ENCODE measurements around the gene RETREG1. TPM values are rescaled to one million over a fixed set of nuclear protein-coding genes. Genes with fewer than 3 reads are reported as not detected.

RETREG1 gene
- polyA plus RNA-seq, 1 of the 3 experiments (the other 2 are of a cell fraction) = 0.43 TPM

- H3K27ac ChIP-seq (ENCODE audit: low read depth in 2 of 2, low read length in 1 of 2) = peak within 1 kb of the TSS; percentile 77 to 88
- H3K4me1 ChIP-seq (ENCODE audit: control insufficient read depth in 1 of 2, insufficient read depth in 2 of 2, low read depth in 1 of 2, low read length in 1 of 2) = peaks cover 14 to 25% of the 10 kb centered on the region in 2 experiments; a peak in 3 of 4 replicates
- H3K9ac ChIP-seq = peak within 1 kb of the TSS; percentile 87
- H4K20me1 ChIP-seq (ENCODE audit: insufficient read depth) = peaks cover 17% of the 10 kb centered on the region
- peak within 1 kb of the TSS; percentile 92 for H2AFZ ChIP-seq (ENCODE audit: low read depth)
- H3K9me2 ChIP-seq = no peaks in the 10 kb centered on the region
- DNase-seq = peak; percentile 90
- no peaks in the 10 kb centered on the region for H3K9me3 ChIP-seq
- peaks cover 92% of the 10 kb centered on the region for H3K79me2 ChIP-seq (ENCODE audit: insufficient read depth)
- ChIA-PET POLR2A (no interaction called here), CTCF (interaction anchor here (0.6 to 1.0 kb wide), 3 partner anchors 9 to 201 kb away, joined by 3 read pairs; no protein-coding TSS in a partner anchor)
- under 1% methylated on average over 29 of the region's 75 CpGs for WGBS (ENCODE audit: low lambda C conversion rate)
- peaks cover 13% of the 10 kb centered on the region for H3F3A ChIP-seq (replicated peaks; ENCODE audit: insufficient read depth)
- H3K27me3 ChIP-seq (ENCODE audit: insufficient read depth) = no peaks in the 10 kb centered on the region
- H3K4me2 ChIP-seq = peak within 1 kb of the TSS; percentile 94
- H3K4me3 ChIP-seq (ENCODE audit: low read depth in 2 of 2, low read length in 1 of 2) = peak within 1 kb of the TSS; percentile 79 to 83
- peaks cover 28 to 32% of the 10 kb centered on the region in 2 experiments for H3K36me3 ChIP-seq (replicated peaks in 1 of 2; ENCODE audit: control insufficient read depth in 1 of 2, insufficient read depth in 2 of 2, low read length in 1 of 2)
- peak; percentile 95 for TF ChIP-seq MXI1 (IDR thresholded peaks at IDR 0.05; ENCODE audit: low read depth, low read length)
- TF ChIP-seq JUND (IDR thresholded peaks at IDR 0.05) = no peak
- peak; percentile 32; the same call in 1 of the 2 replicates for TF ChIP-seq ZBTB33 (IDR thresholded peaks at IDR 0.05; ENCODE audit: borderline replicate concordance, low read depth)
- no peak for TF ChIP-seq USF2 (IDR thresholded peaks at IDR 0.05; ENCODE audit: borderline replicate concordance, low read depth, low read length)
- no peak for TF ChIP-seq GATA2 (CRISPR knock-in tag; IDR thresholded peaks at IDR 0.05)
- peak; percentile 87 for TF ChIP-seq TAF1 (IDR thresholded peaks at IDR 0.05; ENCODE audit: borderline replicate concordance, low read depth, low read length)
- TF ChIP-seq NRF1 (IDR thresholded peaks at IDR 0.05; ENCODE audit: low read depth, low read length) = no peak
- peak; percentile 89 for TF ChIP-seq PBX3 (IDR thresholded peaks at IDR 0.05)
- TF ChIP-seq YY1 (IDR thresholded peaks at IDR 0.05; ENCODE audit: low read depth) = 0 out of 2 replicates have a peak, but pooled peaks have one; percentile 34
- peak; percentile 69 for TF ChIP-seq CHD2 (IDR thresholded peaks at IDR 0.05; ENCODE audit: low read length, partially characterized antibody)
- no peak for TF ChIP-seq SMC3 (IDR thresholded peaks at IDR 0.05; ENCODE audit: low read depth, low read length)
- TF ChIP-seq TEAD4 (IDR thresholded peaks at IDR 0.05; ENCODE audit: borderline replicate concordance, insufficient read depth) = no peak
- TF ChIP-seq MAX (IDR thresholded peaks at IDR 0.05; ENCODE audit: low read depth) = peak; percentile 72
- no peak for TF ChIP-seq FOXJ3 (CRISPR knock-in tag; IDR thresholded peaks at IDR 0.05)
- no peak for TF ChIP-seq IRF3 (IDR thresholded peaks at IDR 0.05; ENCODE audit: low read depth, low read length)
- no peak for TF ChIP-seq EP300 (IDR thresholded peaks at IDR 0.05; ENCODE audit: borderline replicate concordance in 1 of 2, low read depth in 1 of 2, low read length in 1 of 2)
- TF ChIP-seq REST (IDR thresholded peaks at IDR 0.05; ENCODE audit: low read depth, low read length) = 0 out of 2 replicates have a peak, but pooled peaks have one; percentile 18
- TF ChIP-seq ELF1 (IDR thresholded peaks at IDR 0.05) = peak; percentile 96
- TF ChIP-seq TCF12 (IDR thresholded peaks at IDR 0.05) = no peak
- TF ChIP-seq EZH2phosphoT487 (IDR thresholded peaks at IDR 0.05; ENCODE audit: borderline replicate concordance, low read depth) = no peak
- TF ChIP-seq POLR2AphosphoS5 (IDR thresholded peaks at IDR 0.05; ENCODE audit: low read depth, low read length) = peak; percentile 94
- TF ChIP-seq MEF2A (IDR thresholded peaks at IDR 0.05; ENCODE audit: borderline replicate concordance, low read depth) = no peak
- no peak for TF ChIP-seq RAD21 (IDR thresholded peaks at IDR 0.05; ENCODE audit: low read length)
- TF ChIP-seq GABPA (IDR thresholded peaks at IDR 0.05; ENCODE audit: low read depth) = peak; percentile 96
These were observed 151.0 kb downstream of the RETREG1 start, which contains the start of gene ZNF622 for GRCh38 chr5:16465544-16466432. Gene ZNF622, minus strand, starts transcription at chr5:16465800. Its CDS starts 135 bp downstream, at chr5:16465665.

All from SK-N-SH (cell line).